DND-41 (cell line): ENCODE measurements around the gene CXCL10.
"Not testable (repeated sequence)": the region's sequence is repeated elsewhere in the genome, so short reads cannot be mapped to it uniquely, and the experiment has no call there.

ENCODE experiments used
- CTCF ChIP-seq: IDR thresholded peaks from 2 replicates; pipeline ENCODE4 v1.5.1; 2012; ENCODE audit warnings: borderline replicate concordance, low read length, moderate library complexity, mild to moderate bottlenecking; ENCODE audit not compliant: poor library complexity, severe bottlenecking; ENCODE audit errors: extremely low read depth
- EZH2 ChIP-seq: IDR thresholded peaks from 3 replicates; pipeline ENCODE4 v1.6.1; 2012; ENCODE audit warnings: borderline replicate concordance, low read depth, mild to moderate bottlenecking, moderate library complexity, low read length, inconsistent platforms; ENCODE audit not compliant: severe bottlenecking

DNA sequence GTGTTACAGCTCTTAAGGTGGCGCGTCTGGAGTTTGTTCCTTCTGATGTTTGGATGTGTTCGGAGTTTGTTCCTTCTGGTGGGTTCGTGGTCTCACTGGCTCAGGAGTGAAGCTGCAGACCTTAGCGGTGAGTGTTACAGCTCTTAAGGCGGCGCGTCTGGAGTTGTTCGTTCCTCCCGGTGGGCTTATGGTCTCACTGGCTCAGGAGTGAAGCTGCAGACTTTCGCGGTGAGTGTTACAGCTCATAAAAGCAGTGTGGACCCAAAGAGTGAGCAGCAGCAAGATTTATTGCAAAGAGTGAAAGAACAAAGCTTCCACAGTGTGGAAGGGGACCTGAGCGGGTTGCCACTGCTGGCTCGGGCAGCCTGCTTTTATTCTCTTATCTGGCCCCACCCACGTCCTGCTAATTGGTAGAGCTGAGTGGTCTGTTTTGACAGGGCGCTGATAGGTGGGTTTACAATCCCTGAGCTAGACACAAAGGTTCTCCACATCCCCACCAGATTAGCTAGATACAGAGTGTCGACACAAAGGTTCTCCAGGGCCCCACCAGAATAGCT is 26.6 kb upstream of the CXCL10 start:
- TF ChIP-seq CTCF, EZH2: not testable (repeated sequence)
